Parathyroid adenoma (tissue), 2 donors: ENCODE measurements around the gene PDGFB.

ENCODE experiments used
- H2AFZ ChIP-seq: fragments of 300-600 bp; sonication (generic); one replicate; pipeline ENCODE4 v1.7.0; 2017; ENCODE audit warnings: antibody characterized with exemption, mild to moderate bottlenecking
- H3K27ac ChIP-seq: fragments of 300-600 bp; sonication (generic); one replicate; pipeline ENCODE4 v1.7.0; 2017
- H3K27me3 ChIP-seq: fragments of 300-600 bp; sonication (generic); one replicate; pipeline ENCODE4 v1.7.0; 2017; ENCODE audit warnings: low read length; ENCODE audit not compliant: control insufficient read depth, insufficient read depth
- H3K36me3 ChIP-seq: fragments of 300-600 bp; sonication (generic); one replicate; pipeline ENCODE4 v1.7.0; 2017; ENCODE audit warnings: low read length; ENCODE audit not compliant: control insufficient read depth, insufficient read depth
- H3K4me1 ChIP-seq: fragments of 300-600 bp; sonication (generic); one replicate; pipeline ENCODE4 v1.7.0; 2017; ENCODE audit warnings: control low read depth
- H3K4me2 ChIP-seq: fragments of 300-600 bp; sonication (generic); one replicate; pipeline ENCODE4 v1.7.0; 2017; ENCODE audit warnings: low read length
- H3K4me3 ChIP-seq: fragments of 300-600 bp; sonication (generic); one replicate; pipeline ENCODE4 v1.7.0; 2017; ENCODE audit warnings: low read depth, low read length
- H3K79me2 ChIP-seq: fragments of 300-600 bp; sonication (generic); one replicate; pipeline ENCODE4 v1.7.0; 2017; ENCODE audit warnings: control low read depth
- H3K9ac ChIP-seq: fragments of 300-600 bp; sonication (generic); one replicate; pipeline ENCODE4 v1.7.0; 2017; ENCODE audit warnings: mild to moderate bottlenecking
- H3K9me3 ChIP-seq: fragments of 300-600 bp; sonication (generic); one replicate; pipeline ENCODE4 v1.7.0; 2017; ENCODE audit warnings: low read length; ENCODE audit not compliant: control insufficient read depth
- CTCF ChIP-seq: fragments of 300-600 bp; sonication (generic); IDR thresholded peaks from one replicate; pipeline ENCODE4 v1.7.0; 2017; ENCODE audit warnings: antibody characterized with exemption, mild to moderate bottlenecking
- donor health status: primary hyperparathyroidism.

Gene PDGFB

GRCh38 chr22:39239561-39240423, 5.0 kb downstream of the PDGFB start:
- Histone ChIP-seq H3K4me2 (peak overlapping the region; percentile 84), H3K4me1 (peaks cover 20% of the 10 kb centered on the region), H3K27me3 (no peaks in the 10 kb centered on the region), H2AFZ (peak overlapping the region; percentile 25), H3K79me2 (peaks cover 3% of the 10 kb centered on the region), H3K36me3 (no peaks in the 10 kb centered on the region), H3K4me3 (peak overlapping the region; percentile 59), H3K9me3 (no peaks in the 10 kb centered on the region), H3K27ac (peak overlapping the region; percentile 82), H3K9ac (no peak overlapping the region)
- no peak for TF ChIP-seq CTCF

- Histone ChIP-seq H2AFZ (no peak overlapping the region), H3K36me3 (no peaks in the 10 kb centered on the region), H3K9ac (no peak overlapping the region), H3K9me3 (no peaks in the 10 kb centered on the region), H3K27me3 (no peaks in the 10 kb centered on the region), H3K4me1 (peaks cover 20% of the 10 kb centered on the region), H3K4me2 (no peak overlapping the region), H3K27ac (no peak overlapping the region), H3K4me3 (no peak overlapping the region), H3K79me2 (peaks cover 3% of the 10 kb centered on the region)
- TF ChIP-seq CTCF = no peak
These were observed 5.7 kb downstream of the PDGFB start for GRCh38 chr22:39238966-39239505.

GRCh38 chr22:39238561-39238960, 6.2 kb downstream of the PDGFB start:
- H3K9ac ChIP-seq = no peak overlapping the region
- H3K4me2 ChIP-seq = no peak overlapping the region
- H2AFZ ChIP-seq = no peak overlapping the region
- no peaks in the 10 kb centered on the region for H3K36me3 ChIP-seq
- H3K4me3 ChIP-seq = no peak overlapping the region
- peaks cover 3% of the 10 kb centered on the region for H3K79me2 ChIP-seq
- no peaks in the 10 kb centered on the region for H3K9me3 ChIP-seq
- no peaks in the 10 kb centered on the region for H3K27me3 ChIP-seq
- TF ChIP-seq CTCF = no peak
- no peak overlapping the region for H3K27ac ChIP-seq
- H3K4me1 ChIP-seq = peaks cover 20% of the 10 kb centered on the region

GRCh38 chr22:39238101-39238466, 6.7 kb downstream of the PDGFB start:
- H3K36me3 ChIP-seq = no peaks in the 10 kb centered on the region
- H2AFZ ChIP-seq = no peak overlapping the region
- H3K79me2 ChIP-seq = peaks cover 3% of the 10 kb centered on the region
- TF ChIP-seq CTCF = no peak
- no peak overlapping the region for H3K4me3 ChIP-seq
- H3K4me2 ChIP-seq = no peak overlapping the region
- no peak overlapping the region for H3K9ac ChIP-seq
- H3K4me1 ChIP-seq = peaks cover 20% of the 10 kb centered on the region
- H3K27me3 ChIP-seq = no peaks in the 10 kb centered on the region
- no peak overlapping the region for H3K27ac ChIP-seq
- H3K9me3 ChIP-seq = no peaks in the 10 kb centered on the region
